NCI-H187 (cell line): ENCODE measurements around the gene CPEB4.
A peak's percentile ranks its signal among the peaks of the same experiment; 100 is the strongest.

Source experiments
- DNase-seq, 2 experiments: peaks; one replicate each; lab custom pipeline; 2025; lab: John Stamatoyannopoulos, UW

CPEB4 gene

DNA sequence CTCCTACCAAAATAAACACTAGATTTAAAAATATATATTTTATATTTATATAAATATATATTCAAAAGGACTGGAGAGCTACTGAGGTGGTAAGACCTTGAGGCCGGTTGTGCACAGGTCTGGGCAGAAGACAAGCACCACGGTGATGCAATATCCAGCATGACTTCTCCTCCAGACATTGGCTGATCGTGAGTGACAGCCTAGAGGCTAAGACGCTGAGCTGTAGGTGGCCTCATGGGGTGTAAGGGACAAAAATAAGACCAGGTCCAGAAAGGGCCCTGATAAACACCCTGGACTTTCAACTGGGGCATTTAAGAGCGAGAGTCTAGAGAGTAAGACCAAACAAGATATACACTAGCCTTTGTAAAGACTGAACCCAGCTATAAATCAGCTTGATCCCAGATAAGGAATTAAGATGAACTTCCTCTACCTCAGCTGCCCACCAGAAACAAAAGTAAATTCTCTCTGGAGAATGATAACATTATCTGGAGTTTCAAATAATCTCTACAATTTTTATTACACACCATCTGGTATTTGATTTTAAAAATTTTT lies 86.6 kb downstream of the CPEB4 start:
- no peak for DNase-seq

DNA sequence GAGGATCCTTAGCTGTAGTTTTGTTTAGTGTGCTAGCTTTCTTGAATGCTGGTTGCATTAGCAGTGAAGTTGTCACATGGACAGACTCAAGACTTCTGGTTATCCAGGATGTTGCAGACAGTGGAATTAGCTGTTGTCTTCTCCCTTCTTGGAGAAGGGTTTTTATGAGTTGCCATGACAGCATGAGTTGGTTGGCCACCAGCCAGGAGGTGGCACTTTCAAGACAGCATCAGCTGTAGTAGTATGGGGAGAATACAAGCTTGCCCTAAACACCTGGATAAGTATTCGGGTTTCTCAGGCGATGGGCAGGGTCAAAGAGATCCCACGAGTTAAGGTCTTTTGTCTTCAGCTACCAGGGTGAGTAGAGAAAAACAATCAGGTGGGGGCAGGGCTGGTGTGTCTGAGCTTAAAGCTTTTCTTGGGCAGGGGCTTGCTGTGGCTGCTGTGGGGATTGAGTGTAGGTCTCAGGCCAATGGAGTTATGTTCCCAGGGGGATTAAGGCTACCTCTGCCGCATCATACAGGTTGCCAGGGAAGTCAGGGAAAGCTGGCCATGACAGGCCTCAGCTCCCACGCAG lies 93.1 kb downstream of the CPEB4 start:
- peak in 1 of 2 experiments; percentile 24 for DNase-seq

DNA sequence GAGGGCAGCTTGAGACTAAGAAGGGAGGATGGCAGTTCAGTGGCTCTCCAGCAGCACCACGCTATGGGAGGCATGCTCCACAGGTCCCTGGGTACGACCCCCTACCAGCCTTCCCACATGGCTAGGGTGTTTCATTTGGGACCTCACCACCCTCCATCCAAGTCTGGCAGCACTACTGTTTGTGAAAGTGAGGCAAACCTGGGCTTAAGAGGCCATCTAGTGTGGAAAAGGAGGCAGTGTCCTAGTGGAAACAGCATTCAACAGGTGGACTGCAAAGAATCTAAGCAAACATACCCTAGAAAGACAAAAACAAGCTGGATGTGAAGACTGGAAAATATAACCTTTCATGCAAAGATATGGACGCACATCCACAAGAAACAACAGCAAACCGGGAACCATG lies 96.1 kb downstream of the CPEB4 start:
- no peak for DNase-seq

DNA sequence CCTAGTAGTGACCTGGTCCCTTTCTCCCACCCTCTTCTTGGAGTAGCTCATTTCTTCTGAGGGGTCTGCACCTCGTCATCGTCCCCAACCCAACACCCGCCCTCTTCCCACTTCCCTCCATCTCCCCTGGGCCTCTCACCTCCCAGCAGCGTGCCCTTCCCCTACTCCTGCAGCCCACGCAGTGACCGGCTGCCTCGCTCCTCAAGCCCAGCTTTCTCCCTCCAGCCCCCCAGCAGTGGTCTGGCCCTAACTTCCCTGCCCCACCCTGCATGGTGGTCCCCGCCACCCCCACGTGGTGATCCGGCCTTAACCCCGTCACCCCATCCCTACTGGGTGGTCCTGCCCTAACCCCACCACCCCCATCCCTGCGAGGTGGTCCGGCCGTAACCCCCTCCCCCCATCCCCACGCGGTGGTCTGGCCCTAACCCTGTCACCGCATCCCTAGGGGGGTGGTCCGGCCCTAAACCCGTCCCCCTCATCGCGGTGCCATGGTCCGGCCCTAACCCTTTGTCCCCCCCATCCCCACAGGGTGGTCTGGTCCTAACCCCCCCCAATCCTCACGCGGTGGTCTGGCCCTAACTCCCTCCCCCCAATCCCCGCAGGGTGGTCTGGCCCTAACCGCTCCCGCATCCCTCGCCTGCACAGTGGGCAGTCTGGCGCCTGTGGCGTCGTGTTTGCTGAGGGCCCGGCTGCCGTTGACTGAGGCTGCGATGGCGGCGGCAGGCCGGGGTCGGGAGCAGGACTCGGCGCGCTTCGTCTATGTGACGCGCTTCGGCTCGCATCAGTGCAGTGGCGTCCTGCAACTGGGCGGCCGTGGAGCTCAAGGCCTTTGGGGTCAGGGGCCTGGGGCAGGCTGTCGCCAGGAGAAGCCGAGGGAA lies 100.6 kb downstream of the CPEB4 start, which contains the start of gene C5orf47:
C5orf47 (plus strand) TSS at position 617 of the 878 bp plus-strand sequence; CDS start at position 711, 94 bp downstream.
- DNase-seq: no peak

DNA sequence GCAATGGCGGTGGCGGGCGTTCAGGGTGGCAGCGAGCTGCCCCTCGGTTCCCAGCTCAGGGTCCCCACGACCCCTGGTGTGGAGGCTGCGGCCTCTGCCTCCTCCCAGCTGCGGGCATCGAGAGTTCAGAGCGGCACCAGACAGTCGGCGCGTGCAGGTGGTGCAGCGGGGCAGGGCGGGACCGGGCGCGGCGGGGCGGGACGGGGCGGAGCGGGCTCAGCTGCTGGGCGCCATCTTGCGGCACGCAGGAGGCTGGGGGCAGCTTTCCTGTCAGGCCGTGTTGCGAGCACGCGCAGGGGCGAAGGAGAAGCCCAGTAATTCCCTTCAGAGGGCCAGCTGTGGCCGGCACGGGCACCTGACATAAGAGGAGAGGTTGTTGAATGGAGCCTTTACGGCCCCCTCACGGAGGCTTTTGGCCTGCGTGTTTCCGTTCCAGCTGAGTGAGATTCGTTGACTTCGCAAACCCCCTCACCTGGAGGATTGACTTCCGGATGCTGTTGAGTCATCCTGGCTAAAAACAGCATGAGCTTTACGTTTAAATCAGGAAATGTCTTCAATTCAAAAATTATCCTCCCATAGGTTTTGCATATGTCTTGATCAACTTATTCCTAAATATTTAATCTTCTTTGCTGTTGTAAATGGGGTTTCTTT lies 101.4 kb downstream of the CPEB4 start:
- DNase-seq: no peak

DNA sequence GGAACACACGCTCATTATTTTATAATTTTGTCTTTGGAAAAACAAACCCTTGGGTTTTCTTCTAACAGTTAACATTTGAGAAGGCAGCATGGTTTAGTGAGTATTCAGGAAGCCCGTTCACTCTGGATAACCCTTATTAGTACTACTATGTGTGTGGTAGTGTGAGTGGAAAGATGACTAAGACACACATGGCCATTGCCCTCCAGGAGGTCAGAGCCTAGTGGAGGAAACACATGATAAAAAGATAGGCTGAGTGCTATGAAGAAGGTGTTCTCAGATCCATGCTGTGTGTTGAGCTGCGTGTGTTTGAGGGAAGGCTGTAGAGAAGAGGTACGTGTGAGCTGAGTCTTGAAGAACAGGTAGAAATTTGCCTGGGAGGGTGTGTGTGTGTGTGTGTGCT lies 109.2 kb downstream of the CPEB4 start:
- no peak for DNase-seq

DNA sequence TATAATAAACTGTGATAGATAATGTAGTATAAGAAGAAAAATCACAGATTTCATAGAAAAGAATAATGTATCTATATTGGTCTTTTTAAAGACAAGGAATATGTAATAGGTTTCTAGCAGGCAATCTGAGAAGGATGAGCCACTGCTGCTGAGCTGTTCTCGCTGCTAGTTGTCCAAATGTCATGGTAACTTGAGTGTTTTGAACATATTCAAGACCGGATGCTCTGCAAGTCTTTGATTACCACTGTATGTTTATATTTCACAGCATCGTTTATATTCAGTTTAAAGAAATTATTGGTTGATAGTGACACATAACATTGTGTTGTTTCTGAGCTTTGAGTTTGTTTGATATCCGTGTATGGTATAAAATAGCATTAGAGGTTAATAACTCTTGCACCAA lies 110.4 kb downstream of the CPEB4 start:
- DNase-seq: no peak

DNA sequence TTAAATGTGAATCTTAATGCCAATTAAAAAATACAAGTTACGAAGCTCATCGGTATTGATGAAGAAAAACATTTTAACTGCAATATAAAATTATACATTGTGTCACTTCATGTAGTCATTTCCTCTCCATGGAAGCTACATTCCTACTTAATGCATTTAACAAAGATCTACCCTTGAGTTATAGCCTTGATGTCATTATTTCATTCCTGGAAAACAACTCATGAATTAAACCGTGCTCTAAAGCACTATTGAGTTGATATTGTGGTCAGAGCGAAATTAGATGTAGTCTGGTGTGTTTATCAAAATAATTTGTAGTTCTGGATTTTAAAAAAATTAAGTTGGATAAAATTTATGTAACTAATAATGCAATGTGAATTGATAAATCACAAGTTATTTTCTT lies 111.9 kb downstream of the CPEB4 start:
- no peak for DNase-seq

DNA sequence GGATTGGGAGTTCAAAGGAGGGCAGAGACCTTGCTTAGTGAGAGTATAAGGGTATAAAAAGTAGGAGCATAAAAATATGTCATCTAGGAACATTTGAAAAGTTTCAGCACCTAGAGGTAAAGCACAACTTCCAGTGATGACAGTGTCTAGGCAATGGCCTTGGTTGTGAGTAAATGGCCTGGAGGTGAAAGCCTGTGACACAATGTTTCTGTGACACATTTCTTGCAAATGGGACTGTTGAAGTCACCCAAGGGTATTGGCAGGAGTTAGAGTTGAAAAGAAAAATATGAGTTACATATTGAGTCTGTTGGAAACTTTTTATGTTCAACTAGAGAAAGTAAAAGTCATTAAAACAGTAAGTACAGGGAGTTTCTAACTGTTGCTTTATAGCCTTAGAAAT lies 115.6 kb downstream of the CPEB4 start:
- DNase-seq: no peak

DNA sequence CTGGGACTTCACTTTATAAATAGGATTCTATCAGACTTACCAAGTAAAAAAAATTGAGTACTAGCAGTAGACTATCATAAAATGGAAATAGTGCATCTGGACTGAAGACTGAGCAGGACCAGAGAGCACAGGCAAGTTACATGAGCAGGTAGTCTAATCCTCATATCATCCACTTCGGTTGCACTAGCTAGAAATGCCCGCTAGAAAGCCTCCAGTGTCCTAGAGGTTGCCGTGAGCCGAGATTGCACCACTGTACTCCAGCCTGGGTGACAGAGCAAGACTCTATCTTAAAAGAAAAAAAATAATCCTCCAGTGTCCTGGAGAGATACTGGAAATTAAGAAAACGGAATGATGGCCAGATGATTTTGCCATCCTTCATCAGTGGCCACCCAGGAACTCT lies 120.8 kb downstream of the CPEB4 start:
- DNase-seq: no peak

DNA sequence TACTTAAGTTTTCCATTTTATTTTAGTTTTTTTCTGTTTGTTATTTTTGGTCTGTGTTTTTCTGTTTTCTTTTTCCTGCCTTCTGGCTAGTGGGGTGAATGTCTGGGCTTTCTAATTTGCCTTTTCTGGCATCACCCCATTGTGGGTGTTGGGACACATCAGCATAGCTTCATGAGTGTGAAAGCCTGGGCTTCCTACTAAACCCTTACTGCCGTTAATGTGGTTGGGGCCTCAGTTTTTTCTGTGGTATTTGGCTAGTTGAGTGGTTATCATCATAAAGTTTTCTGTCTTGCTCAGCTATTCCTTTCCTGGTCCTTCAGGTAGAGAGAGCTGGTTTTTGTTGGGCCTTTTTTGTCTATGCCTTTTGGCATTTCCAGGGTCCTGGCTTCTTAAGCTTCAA lies 122.2 kb downstream of the CPEB4 start:
- DNase-seq: no peak

DNA sequence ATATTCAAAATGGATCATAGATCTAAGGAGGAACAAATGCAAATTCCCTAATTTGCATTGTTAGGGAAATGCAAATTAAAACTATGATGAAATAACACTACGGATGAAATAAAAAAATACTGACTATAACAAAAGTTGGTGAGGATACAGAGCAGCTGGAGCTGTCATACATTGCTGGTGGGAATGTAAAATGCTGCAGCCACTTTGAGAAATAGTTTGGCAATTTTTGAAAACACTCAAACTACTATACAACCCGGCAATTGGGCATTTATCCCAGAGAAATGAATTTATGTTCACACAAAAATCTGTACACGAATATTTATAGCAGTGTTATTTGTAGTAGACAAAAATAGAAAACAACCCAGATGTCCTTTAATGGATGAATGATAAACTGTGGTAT lies 123.3 kb downstream of the CPEB4 start:
- DNase-seq: no peak
